NK-92 (cell line): ENCODE data around the gene PLCD3.

Experiments
- DNase-seq: peaks from one replicate; lab custom pipeline; 2025; ENCODE audit not compliant: unreplicated experiment; lab: John Stamatoyannopoulos, UW

PLCD3 gene

GRCh38 chr17:45132320-45132571, at the start of gene PLCD3:
Gene PLCD3 (minus strand): TSS chr17:45132515. CDS start chr17:45132410, 105 bp downstream.
- DNase-seq = no peak

- DNase-seq = no peak
Measured at GRCh38 chr17:45177563-45177962, 45.2 kb upstream of the PLCD3 start.

- DNase-seq = no peak
Measured at GRCh38 chr17:45175759-45176115, 43.4 kb upstream of the PLCD3 start.

- DNase-seq = no peak
Measured at GRCh38 chr17:45172541-45173286, 40.4 kb upstream of the PLCD3 start.

GRCh38 chr17:45172232-45172540, 39.9 kb upstream of the PLCD3 start:
- DNase-seq = no peak

GRCh38 chr17:45171338-45172231, 39.3 kb upstream of the PLCD3 start:
- DNase-seq = no peak

- no peak for DNase-seq
Measured at GRCh38 chr17:45170931-45171337, 38.6 kb upstream of the PLCD3 start.

- no peak for DNase-seq
Measured at GRCh38 chr17:45170280-45170930, 38.1 kb upstream of the PLCD3 start.

GRCh38 chr17:45168991-45169752, 36.9 kb upstream of the PLCD3 start:
- no peak for DNase-seq

- no peak for DNase-seq
Measured at GRCh38 chr17:45164734-45165269, 32.5 kb upstream of the PLCD3 start.

GRCh38 chr17:45162025-45162687, 29.8 kb upstream of the PLCD3 start:
- DNase-seq = no peak

- DNase-seq = peak; percentile 91
Measured at GRCh38 chr17:45161288-45162024, 29.1 kb upstream of the PLCD3 start, which contains the start of gene HEXIM2. Gene HEXIM2 (plus strand): TSS chr17:45161875. CDS start chr17:45162794, 919 bp downstream.

- DNase-seq = no peak
Measured at GRCh38 chr17:45160447-45161287, 28.4 kb upstream of the PLCD3 start.

GRCh38 chr17:45156242-45156641, 23.9 kb upstream of the PLCD3 start:
- DNase-seq = no peak

GRCh38 chr17:45155483-45155882, 23.2 kb upstream of the PLCD3 start:
- no peak for DNase-seq

GRCh38 chr17:45155029-45155428, 22.7 kb upstream of the PLCD3 start:
- no peak for DNase-seq

- DNase-seq = no peak
Measured at GRCh38 chr17:45150911-45151809, 18.8 kb upstream of the PLCD3 start.
